Loucy (cell line): ENCODE data around the gene GDPD2.

Experiments
- CTCF ChIP-seq: fragments of 200-600 bp; sonication (generic); conservative IDR thresholded peaks from 2 replicates; pipeline ENCODE4 v1.5.1; 2014; ENCODE audit warnings: mild to moderate bottlenecking, antibody characterized with exemption, low read length
- EZH2phosphoT487 ChIP-seq: fragments of 200-600 bp; IDR thresholded peaks from 2 replicates; pipeline ENCODE4 v1.6.1; 2018; ENCODE audit warnings: antibody characterized with exemption, mild to moderate bottlenecking, moderate library complexity, borderline replicate concordance

- TF ChIP-seq CTCF, result no peak
- TF ChIP-seq EZH2phosphoT487, result no peak
These were observed 54.0 kb downstream of the GDPD2 start for GRCh38 chrX:70476934-70477733.
